Daoy (cell line): ENCODE measurements around the gene CT55. TPM values are rescaled to one million over a fixed set of nuclear protein-coding genes. Genes with fewer than 3 reads are reported as not detected.
"Not testable (repeated sequence)": the region's sequence is repeated elsewhere in the genome, so short reads cannot be mapped to it uniquely, and the experiment has no call there.

Experiments
- DNase-seq: peaks from one replicate; pipeline ENCODE4 v3.0.0-alpha.2; 2015; ENCODE audit warnings: low read depth
- total RNA-seq: library from RNA; depleted of rRNA; stranded (reverse); fragments of >200 nt; shearing (Covaris generic); gene quantifications from 2 replicates; pipeline ENCODE4 v1.2.3, GENCODE V29; 2014; rRNA removed

Gene CT55
- 0.34 TPM in 1 of 2 replicates, not detected in the other for total RNA-seq

DNA sequence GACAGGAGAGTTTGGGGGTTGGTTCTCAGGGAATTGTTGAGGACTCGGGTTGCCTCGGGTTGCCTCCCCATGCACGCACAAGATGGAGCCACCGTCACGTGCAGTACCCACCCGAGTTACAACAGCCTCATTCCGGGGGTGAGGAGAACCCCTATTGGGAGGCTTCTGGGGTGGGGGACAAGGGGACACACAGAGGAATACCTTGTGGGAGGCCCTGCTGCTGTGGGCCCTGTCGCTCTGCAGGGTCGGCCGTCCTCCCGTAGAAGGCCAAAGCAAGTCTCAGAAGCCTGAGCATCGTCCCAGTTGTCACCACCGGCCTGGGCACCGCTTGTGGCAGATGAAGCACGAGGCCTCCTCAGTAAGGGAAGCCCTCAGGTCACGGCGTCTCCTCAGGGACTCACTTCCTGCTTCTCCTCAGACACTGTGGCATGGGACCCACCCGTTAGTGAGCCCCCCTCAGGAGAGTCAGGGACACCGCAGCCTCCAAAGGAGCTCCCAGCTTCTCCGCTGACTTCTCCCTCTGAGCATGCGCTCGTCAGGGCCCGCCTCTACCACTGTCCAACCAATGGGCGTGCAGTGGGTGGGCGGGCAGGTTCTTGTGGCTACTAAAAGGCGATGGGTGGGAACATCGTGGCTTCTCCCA, at the start of gene CT55:
TSS of gene CT55 (minus strand) at position 522 of the 643 bp plus-strand sequence. CDS start at position 295, 227 bp downstream.
- DNase-seq, result peak; percentile 1

GRCh38 chrX:135213200-135213844, 42.1 kb upstream of the CT55 start:
- DNase-seq, result no peak

GRCh38 chrX:135206427-135206826, 35.2 kb upstream of the CT55 start:
- peak; percentile 2 for DNase-seq

DNA sequence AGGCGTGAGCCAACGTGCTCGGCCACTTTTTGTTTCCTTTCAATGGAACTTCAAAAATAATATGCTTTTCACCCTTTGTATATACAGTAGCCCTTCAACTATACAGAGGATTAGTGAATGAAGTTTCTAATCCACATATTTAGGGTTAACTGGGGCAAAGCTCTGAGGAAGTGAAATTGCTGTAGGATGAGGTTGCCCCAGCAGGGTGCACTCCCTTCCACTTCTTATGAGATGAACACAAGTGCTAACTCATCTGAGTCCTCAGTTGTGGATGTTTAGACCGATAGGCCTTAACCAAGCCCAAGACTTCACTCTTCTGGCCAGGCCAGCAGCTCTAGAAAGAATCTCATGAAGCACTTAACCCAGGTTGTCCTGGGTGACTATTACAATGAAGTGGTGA, 29.1 kb upstream of the CT55 start:
- no peak for DNase-seq

DNA sequence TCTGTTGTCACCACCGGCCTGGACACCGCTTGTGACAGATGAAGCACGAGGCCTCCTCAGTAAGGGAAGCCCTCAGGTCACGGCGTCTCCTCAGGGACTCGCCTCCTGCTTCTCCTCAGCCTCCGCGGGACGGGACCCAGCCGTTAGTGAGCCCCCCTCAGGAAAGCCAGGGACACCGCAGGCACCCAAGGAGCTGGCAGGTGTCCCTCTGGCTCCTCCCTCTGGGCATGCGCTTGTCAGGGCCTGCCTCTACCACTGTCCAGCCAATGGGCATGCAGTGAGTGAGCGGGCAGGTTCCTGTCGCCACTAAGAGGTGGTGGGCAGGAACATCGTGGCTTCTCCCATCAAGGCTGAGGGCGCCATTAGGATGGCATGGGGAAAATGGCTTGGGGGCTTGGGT, 23.5 kb upstream of the CT55 start:
- DNase-seq, result peak; percentile 2

DNA sequence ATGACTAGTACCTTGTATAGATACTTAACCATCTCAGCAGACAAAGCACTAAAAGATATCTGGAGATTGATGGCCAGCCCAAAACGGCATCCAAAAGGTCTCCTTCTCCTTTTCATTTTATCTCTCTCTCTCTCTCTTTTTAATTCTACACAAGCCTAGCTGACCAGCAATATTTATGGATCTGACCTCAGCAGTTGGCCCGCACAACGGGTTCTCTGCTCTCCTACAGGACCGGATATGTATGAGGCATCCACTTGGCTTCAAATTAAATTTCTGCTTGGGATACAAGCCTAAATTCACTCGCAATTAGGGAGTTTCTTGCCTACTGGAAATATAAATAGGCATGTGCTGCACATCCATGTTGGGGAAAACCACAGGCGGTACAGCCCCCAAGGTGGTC, 22.5 kb upstream of the CT55 start:
- DNase-seq, result no peak

DNA sequence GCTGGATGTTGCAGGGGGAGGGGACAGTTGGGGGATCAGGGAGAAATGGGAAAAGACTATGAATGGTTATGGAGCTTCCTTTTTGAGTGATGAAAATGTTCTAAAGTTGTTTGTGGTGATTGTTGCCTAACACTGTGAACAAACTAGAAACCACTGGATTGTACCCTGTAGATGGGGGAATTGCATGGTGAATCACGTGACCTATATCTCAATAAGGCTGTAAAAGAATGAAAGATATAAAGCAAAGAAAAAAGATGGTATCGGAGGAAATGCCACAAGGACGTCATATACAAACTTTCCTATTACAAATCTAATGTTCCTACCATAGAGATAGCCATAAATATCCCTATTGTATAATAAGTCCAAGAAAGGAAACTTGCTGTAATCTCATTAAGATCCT, 20.6 kb upstream of the CT55 start:
- DNase-seq, result no peak

DNA sequence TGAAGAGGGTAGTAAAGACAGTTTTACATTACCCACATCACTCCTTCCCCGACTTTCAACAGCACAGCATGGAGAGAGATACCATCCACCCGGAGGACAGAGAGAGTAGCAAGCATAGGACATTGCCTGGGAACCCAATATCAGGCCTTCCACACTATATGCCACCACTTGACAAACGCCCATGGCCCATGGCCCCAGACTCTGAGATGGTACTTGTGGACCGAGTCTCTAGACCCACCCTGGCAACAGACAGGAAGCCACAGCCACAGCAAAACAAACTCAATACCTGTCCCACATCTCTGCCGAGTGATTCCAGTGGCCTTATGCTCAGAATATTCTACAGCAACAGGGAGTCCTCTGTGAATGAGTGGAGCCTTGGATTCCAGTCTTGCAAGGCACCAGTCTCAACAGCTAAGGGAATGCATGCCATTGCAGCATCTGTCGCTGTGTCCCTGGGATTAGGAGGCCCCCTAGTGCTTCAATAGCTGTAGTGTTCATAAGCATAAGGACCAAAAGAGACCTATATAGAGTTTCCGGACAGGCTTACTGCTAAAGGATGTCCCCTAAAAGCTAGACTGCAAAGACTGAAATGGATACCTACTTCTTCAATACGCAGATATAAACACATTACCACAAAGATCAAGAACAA, 14.7 kb upstream of the CT55 start:
- DNase-seq, result peak; percentile 46

DNA sequence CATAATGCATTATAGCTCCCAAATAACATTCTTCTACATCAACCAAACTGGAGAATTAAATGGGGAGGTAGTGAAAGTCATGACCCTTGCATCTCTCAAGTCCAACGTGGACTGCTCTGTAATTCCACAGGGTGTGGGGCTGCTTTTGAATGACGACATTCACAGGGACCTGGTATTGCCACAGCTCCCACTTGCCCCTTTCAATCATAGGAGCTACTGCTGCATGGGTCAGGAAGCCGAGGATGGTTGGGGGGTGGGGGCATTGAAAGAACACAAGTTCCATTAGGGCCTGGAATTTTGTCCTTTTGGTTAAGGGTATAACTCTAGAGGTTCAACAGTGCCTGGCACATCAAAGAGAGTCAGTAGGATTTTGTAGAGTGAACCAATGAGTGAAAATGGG, 7.4 kb upstream of the CT55 start:
- DNase-seq, result no peak

DNA sequence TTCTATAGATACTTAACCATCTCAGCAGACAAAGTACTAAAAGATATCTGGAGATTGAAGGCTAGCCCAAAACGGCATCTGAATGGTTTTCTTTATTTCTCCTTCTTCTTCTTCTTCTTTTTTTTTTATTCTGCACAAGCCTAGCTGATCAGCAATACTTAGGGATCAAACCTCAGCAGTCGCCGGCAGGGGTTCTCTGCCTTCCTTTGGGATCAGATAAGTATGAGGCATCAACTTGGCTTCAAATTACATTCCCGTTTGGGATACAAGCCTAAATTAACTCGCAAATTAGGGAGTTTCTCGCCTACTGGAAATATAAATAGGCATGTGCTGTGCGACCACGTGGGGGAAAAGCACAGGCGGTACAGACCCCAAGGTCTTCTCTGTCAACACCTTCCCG, 730 bp downstream of the CT55 start:
- no peak for DNase-seq

- not testable (repeated sequence) for DNase-seq
Observed at GRCh38 chrX:135169534-135169933, 1.7 kb downstream of the CT55 start.

- no peak for DNase-seq
Observed at GRCh38 chrX:135168486-135168885, 2.7 kb downstream of the CT55 start.

- not testable (repeated sequence) for DNase-seq
Observed at GRCh38 chrX:135154688-135155087, 16.5 kb downstream of the CT55 start.

- DNase-seq, result not testable (repeated sequence)
Observed at GRCh38 chrX:135126145-135126544, 45.1 kb downstream of the CT55 start.

DNA sequence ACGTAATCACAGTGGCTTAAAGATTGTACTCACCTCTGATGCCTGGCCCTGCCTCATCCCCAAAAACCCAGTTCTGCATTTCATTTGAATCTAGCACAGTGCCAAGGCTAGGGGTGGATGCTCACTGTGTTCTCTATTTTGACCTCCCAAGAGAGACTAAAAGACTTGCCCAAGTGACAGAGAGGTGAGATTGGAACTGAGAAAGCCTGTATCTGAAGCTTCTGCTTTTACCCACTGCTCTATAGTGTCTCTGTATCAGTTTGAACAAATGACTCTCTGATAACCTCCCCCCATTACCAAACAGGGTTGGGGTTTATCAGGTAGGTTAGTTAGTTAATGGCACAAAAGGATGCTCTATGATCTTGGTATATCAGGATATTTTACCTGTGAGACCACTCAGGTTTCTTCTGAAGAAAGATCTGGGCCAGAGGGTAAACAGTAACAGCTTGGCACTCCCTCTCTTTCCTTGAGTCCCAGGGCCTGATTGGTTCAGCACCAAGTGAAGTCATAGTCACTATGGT, 51.1 kb downstream of the CT55 start, which contains the start of gene ETDB:
TSS of gene ETDB (minus strand) at position 471 of the 521 bp plus-strand sequence. CDS start 1,265 bp downstream, outside the sequence.
- DNase-seq, result not testable (repeated sequence)

- DNase-seq, result not testable (repeated sequence)
Observed at GRCh38 chrX:135116064-135116463, 55.1 kb downstream of the CT55 start.

GRCh38 chrX:135114392-135114791, 56.8 kb downstream of the CT55 start:
- DNase-seq, result no peak

DNA sequence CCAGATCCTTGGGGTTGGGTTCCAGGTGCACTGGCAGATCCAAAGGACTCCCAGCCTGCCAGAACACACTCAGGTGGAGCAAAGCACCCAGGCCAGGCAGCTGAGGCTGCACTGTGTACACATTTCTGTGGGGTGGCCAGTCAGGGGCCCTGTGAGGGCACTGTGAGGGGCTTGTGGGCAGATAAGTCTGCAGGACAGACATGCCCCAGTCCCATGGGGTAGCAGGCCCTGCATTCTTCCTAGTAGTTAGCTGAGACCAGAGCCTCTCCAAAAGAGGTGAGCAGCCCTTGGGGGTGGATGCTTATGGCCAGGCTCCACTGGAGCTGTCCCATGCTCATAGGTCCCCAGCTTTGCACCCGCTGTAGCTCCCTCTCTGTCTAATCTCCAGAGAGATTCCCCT, 58.5 kb downstream of the CT55 start:
- DNase-seq, result no peak

- DNase-seq, result peak; percentile 12
Observed at GRCh38 chrX:135112096-135112729, 59.0 kb downstream of the CT55 start.

GRCh38 chrX:135109554-135109953, 61.6 kb downstream of the CT55 start:
- DNase-seq, result no peak
